ENCODE results near the gene AP1B1. TPM values are rescaled to one million over a fixed set of nuclear protein-coding genes. Genes with fewer than 3 reads are reported as not detected.
"Not testable (repeated sequence)": the region's sequence is repeated elsewhere in the genome, so short reads cannot be mapped to it uniquely, and the experiment has no call there.

AP1B1 gene
- polyA plus RNA-seq, 4 donors, result 41.6 to 49.7 (median 45.5) TPM

- no peak for DNase-seq (ENCODE audit: low read depth in 4 of 4, low spot score in 3 of 4)
Measured at GRCh38 chr22:29352778-29353177, 35.6 kb downstream of the AP1B1 start.

DNA sequence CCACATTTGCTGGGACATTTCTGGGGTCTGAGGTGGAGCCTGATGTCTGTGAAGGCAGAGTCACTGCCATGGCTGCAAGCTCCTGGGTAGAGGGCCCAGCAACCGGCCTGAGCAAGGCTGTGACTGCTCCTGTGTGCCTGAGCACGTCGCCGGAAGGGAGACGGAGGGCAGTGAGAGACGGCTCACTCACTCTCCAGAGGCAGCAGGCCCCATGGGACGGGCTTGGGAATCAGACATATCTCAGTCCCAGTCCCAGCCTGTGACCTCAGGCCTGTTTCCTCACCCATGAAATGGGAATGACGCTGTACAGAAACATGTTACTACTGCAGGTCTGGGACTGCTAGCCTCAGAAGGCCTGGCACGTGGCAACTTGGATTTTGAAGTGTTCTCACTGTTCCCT lies 36.5 kb downstream of the AP1B1 start:
- DNase-seq (ENCODE audit: low read depth in 4 of 4, low spot score in 3 of 4), result no peak

- DNase-seq (ENCODE audit: low read depth in 4 of 4, low spot score in 3 of 4), result no peak
Measured at GRCh38 chr22:29351042-29351441, 37.3 kb downstream of the AP1B1 start.

- no peak for DNase-seq (ENCODE audit: low read depth in 4 of 4, low spot score in 3 of 4)
Measured at GRCh38 chr22:29348956-29349355, 39.4 kb downstream of the AP1B1 start.

GRCh38 chr22:29348041-29348440 lies 40.3 kb downstream of the AP1B1 start:
- no peak for DNase-seq (ENCODE audit: low read depth in 4 of 4, low spot score in 3 of 4)

DNA sequence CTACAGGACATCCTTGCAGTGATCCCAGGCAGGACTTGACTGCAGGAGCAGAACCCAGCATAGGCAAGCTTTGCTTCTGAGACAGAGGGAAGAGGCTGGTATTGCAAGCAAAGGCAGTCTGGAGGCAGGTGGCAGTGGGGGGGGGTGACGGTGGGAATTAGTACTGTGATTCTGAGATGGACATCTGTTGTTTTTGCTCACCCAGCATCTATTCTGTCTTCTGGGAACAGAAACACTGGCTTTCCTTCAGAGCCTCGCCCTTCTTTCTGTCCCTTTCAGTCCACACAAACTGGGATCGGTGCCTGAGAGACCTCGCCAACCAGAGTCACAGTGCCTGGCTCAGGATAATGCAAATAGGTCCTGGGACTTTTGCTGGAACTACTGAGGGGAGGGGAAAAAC lies 41.7 kb downstream of the AP1B1 start:
- no peak for DNase-seq (ENCODE audit: low read depth in 4 of 4, low spot score in 3 of 4)

GRCh38 chr22:29345932-29346331 lies 42.4 kb downstream of the AP1B1 start:
- no peak for DNase-seq (ENCODE audit: low read depth in 4 of 4, low spot score in 3 of 4)

GRCh38 chr22:29344889-29345288 lies 43.5 kb downstream of the AP1B1 start:
- DNase-seq (ENCODE audit: low read depth in 4 of 4, low spot score in 3 of 4), result not testable (repeated sequence)

GRCh38 chr22:29344137-29344536 lies 44.2 kb downstream of the AP1B1 start:
- DNase-seq (ENCODE audit: low read depth in 4 of 4, low spot score in 3 of 4), result no peak

GRCh38 chr22:29343313-29343805 lies 45.0 kb downstream of the AP1B1 start:
- DNase-seq (ENCODE audit: low read depth in 4 of 4, low spot score in 3 of 4), result no peak

DNA sequence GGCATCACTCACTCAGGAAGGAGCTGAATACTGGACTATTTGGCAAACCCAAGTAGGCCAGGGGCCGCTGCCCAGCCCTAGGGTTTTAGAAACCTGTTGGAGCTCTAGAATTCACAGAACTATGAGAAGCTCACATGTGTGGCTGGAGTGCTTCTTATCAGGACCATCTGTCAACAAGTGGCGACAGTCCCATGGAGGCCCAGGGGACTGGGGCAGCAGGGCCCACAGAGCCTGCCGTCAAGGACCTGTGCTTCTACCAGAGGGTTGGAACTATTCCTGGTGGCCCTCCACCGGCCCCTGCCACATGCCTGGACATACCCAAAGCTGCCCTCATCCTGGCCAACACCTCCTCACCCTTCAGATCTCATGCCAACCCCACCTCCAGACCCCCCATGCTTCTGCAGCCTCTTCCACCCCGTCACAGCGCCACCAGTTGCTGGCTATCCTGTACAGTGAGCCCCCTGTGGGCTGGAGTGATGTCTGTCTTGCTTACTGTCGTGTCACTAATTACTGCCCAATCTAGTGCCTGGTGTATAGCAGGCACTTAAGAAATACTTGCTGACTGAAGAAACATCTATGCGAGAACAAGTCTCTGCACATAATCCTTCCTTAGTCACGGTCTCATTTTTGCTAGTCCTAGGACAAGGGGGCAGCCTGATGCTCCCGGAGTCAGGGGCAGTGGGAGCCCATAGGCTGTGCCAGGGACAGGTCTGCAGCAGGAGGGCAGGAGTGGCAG lies 45.6 kb downstream of the AP1B1 start:
- DNase-seq (ENCODE audit: low read depth in 4 of 4, low spot score in 3 of 4), result no peak

- no peak for DNase-seq (ENCODE audit: low read depth in 4 of 4, low spot score in 3 of 4)
Measured at GRCh38 chr22:29342177-29342576, 46.2 kb downstream of the AP1B1 start.

DNA sequence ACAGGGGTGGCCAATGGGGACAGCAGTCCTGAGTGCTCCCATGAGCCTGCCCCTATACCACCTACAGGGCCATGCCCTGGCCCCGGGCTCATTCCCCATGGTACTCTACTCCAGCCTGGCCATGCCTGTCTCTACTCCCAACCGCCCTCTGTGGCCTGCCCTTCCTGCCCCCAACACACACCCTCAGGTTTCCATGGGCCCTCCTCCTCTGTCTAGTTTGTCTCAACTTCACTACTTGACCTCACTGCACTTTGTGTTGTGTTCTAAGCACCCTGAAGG lies 46.6 kb downstream of the AP1B1 start:
- no peak for DNase-seq (ENCODE audit: low read depth in 4 of 4, low spot score in 3 of 4)

GRCh38 chr22:29341056-29341848 lies 47.1 kb downstream of the AP1B1 start:
- no peak for DNase-seq (ENCODE audit: low read depth in 4 of 4, low spot score in 3 of 4)

DNA sequence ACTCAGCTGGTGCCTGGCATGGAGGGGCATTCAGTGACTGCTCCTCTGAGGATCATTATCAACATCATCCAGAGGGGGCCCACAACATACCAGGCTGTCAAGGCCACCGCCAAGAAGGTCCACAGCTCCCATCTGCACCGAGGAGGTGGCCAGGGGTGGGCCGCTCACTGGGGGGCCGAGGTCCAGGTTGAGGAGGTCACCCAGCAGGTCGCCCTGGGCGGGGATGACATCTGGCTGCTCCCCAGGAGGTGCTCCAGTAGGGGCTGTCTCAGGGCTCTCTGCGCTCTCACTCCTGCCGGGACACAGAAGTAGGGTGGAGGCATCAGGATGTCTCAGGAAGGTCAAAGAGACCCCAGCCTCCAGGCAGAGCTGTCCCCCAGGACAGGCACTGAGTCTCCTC lies 47.8 kb downstream of the AP1B1 start:
- no peak for DNase-seq (ENCODE audit: low read depth in 4 of 4, low spot score in 3 of 4)

GRCh38 chr22:29339381-29340235 lies 48.8 kb downstream of the AP1B1 start:
- DNase-seq (ENCODE audit: low read depth in 4 of 4, low spot score in 3 of 4), result no peak

DNA sequence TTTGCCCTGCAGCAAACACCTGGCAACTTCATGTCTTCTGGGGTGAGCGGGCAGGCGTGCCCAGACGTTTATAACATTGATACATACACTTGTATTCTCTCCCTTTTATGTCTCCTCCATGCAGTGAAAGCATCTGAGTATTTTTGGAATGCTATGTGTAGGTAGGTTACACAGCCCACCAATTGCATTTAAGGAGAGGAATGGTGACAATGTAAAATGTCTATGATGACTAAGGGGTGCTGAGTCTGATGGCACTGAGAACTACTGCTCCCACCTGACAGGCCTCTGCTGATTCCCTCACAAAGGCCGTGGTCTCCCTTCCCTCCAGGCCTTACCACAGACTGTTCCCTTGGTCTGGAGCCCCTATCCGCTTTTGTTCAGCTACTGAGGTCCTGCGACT lies 50.0 kb downstream of the AP1B1 start:
- DNase-seq (ENCODE audit: low read depth in 4 of 4, low spot score in 3 of 4), result no peak

DNA sequence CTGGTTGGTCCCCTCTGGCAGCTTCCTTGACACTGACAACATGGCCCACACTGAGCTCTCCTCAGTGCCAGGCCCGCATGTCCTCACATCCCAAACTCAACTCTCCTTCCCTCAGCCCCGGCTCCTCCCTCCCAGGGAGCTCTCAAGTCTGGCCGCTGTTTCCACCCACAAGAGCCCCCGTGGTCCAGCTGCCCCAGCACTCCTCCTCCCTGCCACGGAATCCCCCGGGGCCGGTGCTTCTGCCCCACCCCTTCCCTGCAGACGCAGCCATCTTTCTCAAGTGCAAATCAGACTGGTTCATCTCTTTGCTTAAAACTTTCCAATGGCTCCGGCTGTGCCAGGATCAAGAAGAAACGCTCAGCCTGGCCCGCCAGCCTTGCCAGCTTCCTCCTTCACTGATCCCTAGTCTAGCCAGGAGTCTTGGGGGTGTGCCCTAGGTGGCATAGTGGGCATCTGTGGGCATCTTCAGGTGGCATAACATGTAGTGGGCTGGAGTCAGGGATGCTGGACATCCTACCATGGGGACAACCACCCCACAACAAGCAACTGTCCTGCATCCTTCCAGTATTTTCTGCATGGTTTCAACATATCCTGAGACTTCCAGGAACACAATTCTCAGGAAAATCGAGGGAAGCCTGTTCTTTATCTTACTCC lies 50.6 kb downstream of the AP1B1 start:
- no peak for DNase-seq (ENCODE audit: low read depth in 4 of 4, low spot score in 3 of 4)

DNA sequence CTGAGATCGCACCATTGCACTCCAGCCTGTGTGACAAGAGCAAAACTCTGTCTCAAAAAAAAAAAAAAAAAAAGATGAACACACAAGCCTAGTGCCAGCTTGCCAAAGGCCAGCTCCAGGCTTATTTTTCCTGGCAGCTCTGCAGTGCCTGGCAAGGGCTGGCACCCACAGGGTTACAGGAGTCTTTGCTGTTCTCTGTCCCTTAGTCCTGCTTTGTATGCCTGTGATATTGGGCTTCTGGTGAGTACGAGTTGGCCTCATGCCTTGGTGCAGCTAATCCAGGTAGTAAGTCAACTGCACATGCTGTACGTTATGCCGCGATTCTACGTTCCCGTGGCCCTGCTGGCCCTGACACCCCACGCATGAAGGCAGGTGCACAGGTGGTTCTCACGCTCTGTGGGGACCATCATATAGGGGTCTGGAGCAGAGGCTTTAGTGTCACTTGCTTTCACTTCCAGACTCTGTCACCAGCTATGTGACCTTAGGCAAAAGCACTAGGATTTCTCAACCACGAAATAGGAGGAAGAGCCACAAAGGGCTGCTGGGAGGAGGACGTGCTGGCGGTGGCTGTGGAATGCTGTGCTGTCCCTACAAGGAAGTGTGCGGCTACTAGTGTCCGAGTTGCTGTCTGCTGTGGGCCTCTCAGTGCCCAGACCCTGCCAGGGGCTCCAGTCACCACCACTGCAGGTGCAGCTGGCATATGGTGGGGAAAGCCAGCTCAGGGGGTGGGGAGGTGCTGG lies 51.4 kb downstream of the AP1B1 start:
- DNase-seq (ENCODE audit: low read depth in 4 of 4, low spot score in 3 of 4), result no peak

DNA sequence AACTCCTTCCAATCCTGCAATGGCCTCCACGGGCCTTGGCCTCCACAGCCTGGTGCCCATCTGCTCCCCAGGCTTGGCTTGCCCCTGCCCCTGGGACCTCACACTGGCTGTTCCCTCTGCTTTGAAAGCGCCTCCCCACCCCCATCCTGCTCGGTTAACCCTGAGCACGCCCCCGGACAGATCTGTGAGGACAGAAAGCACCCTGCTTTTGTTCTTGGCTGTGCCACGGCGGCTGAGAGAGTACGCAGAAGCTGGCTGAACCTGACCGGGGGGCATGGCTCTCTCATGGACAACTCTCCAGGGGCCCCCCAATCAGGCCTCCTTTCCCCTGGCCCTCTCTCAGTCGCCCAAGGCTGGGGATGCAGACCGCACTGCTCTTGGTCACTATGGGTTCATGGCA lies 52.7 kb downstream of the AP1B1 start:
- DNase-seq (ENCODE audit: low read depth in 4 of 4, low spot score in 3 of 4), result no peak
